DOHH2 (cell line): ENCODE measurements around the gene FADS3.

Experiments used
- EZH2phosphoT487 ChIP-seq: fragments of 200-600 bp; sonication (generic); IDR thresholded peaks from 2 replicates; pipeline ENCODE4 v1.6.1; 2017; ENCODE audit warnings: borderline replicate concordance, mild to moderate bottlenecking, antibody characterized with exemption, low read length, moderate library complexity, mixed read lengths
- TF ChIP-seq, protein P1 (sequence below): fragments of 200-600 bp; sonication (generic); IDR thresholded peaks from one replicate; pipeline ENCODE4 v1.5.1; 2014; ENCODE audit warnings: antibody characterized with exemption, mild to moderate bottlenecking, low read depth, low read length; ENCODE audit not compliant: poor library complexity, severe bottlenecking

DNA sequence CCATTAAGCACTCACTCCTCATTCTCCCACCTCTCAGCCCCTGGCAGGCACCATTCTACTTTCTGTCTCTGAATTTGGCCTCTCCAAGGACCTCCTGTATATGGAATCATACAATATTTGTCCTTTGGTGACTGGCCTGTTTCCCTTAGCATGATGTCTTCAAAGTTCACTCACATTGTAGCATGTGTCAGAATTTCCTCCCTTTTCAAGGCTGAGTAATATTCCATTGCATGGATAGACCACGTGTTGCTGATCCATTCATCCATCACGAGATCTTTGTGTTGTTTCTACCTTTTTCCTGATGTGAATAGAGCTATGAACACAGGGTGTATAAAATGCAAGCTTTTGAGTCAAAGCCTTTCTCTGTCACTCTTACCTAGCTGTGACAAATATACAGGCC is 51.6 kb downstream of the FADS3 start:
- TF ChIP-seq EZH2phosphoT487, result no peak
- TF ChIP-seq, protein P1, sequence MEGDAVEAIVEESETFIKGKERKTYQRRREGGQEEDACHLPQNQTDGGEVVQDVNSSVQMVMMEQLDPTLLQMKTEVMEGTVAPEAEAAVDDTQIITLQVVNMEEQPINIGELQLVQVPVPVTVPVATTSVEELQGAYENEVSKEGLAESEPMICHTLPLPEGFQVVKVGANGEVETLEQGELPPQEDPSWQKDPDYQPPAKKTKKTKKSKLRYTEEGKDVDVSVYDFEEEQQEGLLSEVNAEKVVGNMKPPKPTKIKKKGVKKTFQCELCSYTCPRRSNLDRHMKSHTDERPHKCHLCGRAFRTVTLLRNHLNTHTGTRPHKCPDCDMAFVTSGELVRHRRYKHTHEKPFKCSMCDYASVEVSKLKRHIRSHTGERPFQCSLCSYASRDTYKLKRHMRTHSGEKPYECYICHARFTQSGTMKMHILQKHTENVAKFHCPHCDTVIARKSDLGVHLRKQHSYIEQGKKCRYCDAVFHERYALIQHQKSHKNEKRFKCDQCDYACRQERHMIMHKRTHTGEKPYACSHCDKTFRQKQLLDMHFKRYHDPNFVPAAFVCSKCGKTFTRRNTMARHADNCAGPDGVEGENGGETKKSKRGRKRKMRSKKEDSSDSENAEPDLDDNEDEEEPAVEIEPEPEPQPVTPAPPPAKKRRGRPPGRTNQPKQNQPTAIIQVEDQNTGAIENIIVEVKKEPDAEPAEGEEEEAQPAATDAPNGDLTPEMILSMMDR, result no peak
